DLD1 (cell line): ENCODE measurements around the gene ZNF740.

Source experiments
- in situ Hi-C: cut with HindIII; loops from 2 replicates; pipeline ENCODE4 v1.10.0; 2017; ENCODE audit warnings: low sequenced_read_pairs

ZNF740 gene

GRCh38 chr12:53224061-53224896 is 43.8 kb downstream of the ZNF740 start:
- in situ Hi-C loops, result no loop called here

GRCh38 chr12:53224897-53225634 is 44.5 kb downstream of the ZNF740 start:
- in situ Hi-C loops, result no loop called here

GRCh38 chr12:53225635-53226424 is 45.3 kb downstream of the ZNF740 start:
- in situ Hi-C loops, result no loop called here

- in situ Hi-C loops, result no loop called here
These were observed 46.3 kb downstream of the ZNF740 start for GRCh38 chr12:53226815-53227214.

- in situ Hi-C loops, result no loop called here
These were observed 46.8 kb downstream of the ZNF740 start for GRCh38 chr12:53227341-53227740.

- in situ Hi-C loops, result no loop called here
These were observed 47.3 kb downstream of the ZNF740 start for GRCh38 chr12:53227836-53228235.

- in situ Hi-C loops, result no loop called here
These were observed 48.9 kb downstream of the ZNF740 start for GRCh38 chr12:53229454-53229853.

GRCh38 chr12:53230108-53230845 is 49.8 kb downstream of the ZNF740 start:
- in situ Hi-C loops, result no loop called here

- in situ Hi-C loops, result no loop called here
These were observed 51.1 kb downstream of the ZNF740 start for GRCh38 chr12:53231671-53231920.

- in situ Hi-C loops, result no loop called here
These were observed 51.6 kb downstream of the ZNF740 start, which contains the start of gene RARG for GRCh38 chr12:53231921-53232645. Gene RARG (minus strand): TSS chr12:53232209. CDS start chr12:53227545, 4,664 bp downstream.

GRCh38 chr12:53232646-53233461 is 52.3 kb downstream of the ZNF740 start:
- in situ Hi-C loops, result no loop called here

- in situ Hi-C loops, result no loop called here
These were observed 53.2 kb downstream of the ZNF740 start for GRCh38 chr12:53233671-53234121.

- in situ Hi-C loops, result no loop called here
These were observed 53.9 kb downstream of the ZNF740 start for GRCh38 chr12:53234271-53234914.

GRCh38 chr12:53235164-53235563 is 54.6 kb downstream of the ZNF740 start:
- in situ Hi-C loops, result no loop called here

- in situ Hi-C loops, result no loop called here
These were observed 55.4 kb downstream of the ZNF740 start for GRCh38 chr12:53235742-53236442.

GRCh38 chr12:53236443-53237111 is 56.1 kb downstream of the ZNF740 start:
- in situ Hi-C loops, result no loop called here

GRCh38 chr12:53239643-53240258 is 59.2 kb downstream of the ZNF740 start:
- in situ Hi-C loops, result no loop called here
